ENCODE results near the gene DTHD1. TPM values are rescaled to one million over a fixed set of nuclear protein-coding genes. Genes with fewer than 3 reads are reported as not detected.
A peak's percentile ranks its signal among the peaks of the same experiment; 100 is the strongest.

DTHD1 gene
- 1 to 10 TPM; 1.2 to 1.3 TPM for total RNA-seq

GRCh38 chr4:36281384-36282106 is at the start of gene DTHD1:
TSS of gene DTHD1 (plus strand) at chr4:36281616. CDS start at chr4:36281759, 143 bp downstream.
- peak; percentile 47 for ATAC-seq

GRCh38 chr4:36233567-36234266 is 47.7 kb upstream of the DTHD1 start:
- H3K4me3 Mint-ChIP-seq: no peak overlapping the region
- DNase-seq (no peak), ATAC-seq (peak; percentile 27)
- peaks cover 65% of the 10 kb centered on the region for H3K36me3 Mint-ChIP-seq (ENCODE audit: low read depth)
- peaks cover 26% of the 10 kb centered on the region for H3K9me3 Mint-ChIP-seq
- peak overlapping the region; percentile 10 for H3K27ac Mint-ChIP-seq
- no peaks in the 10 kb centered on the region for H3K27me3 Mint-ChIP-seq
- ChIA-PET POLR2A (interaction anchor here (1.2 to 2.0 kb wide), 2 partner anchors 10 to 32 kb away, joined by 3 to 8 read pairs; partner anchors contain the start of gene ARAP2), CTCF (interaction anchor here (0.9 kb wide), 1 partner anchor 10 kb away, joined by 4 read pairs; no protein-coding TSS in a partner anchor)
- H3K4me1 Mint-ChIP-seq (ENCODE audit: low read depth): peaks cover 84% of the 10 kb centered on the region
- no peak for TF ChIP-seq CTCF (IDR thresholded peaks at IDR 0.05)
- intact Hi-C loops (cut with micrococcal nuclease): no loop called here

More at GRCh38 chr4:36281384-36282106, at the start of gene DTHD1:
- peak within 1 kb of the TSS; percentile 80 for H3K27ac Mint-ChIP-seq
- ChIA-PET CTCF (interaction anchor here (1.1 to 2.1 kb wide), 4 partner anchors 11 to 118 kb away, joined by 3 to 6 read pairs (median 6); no protein-coding TSS in a partner anchor), POLR2A (interaction anchor here (1.0 to 2.2 kb wide), 8 partner anchors 12 to 51 kb away, joined by 3 to 13 read pairs (median 4); partner anchors contain the start of gene ARAP2)
- H3K27me3 Mint-ChIP-seq: no peaks in the 10 kb centered on the region
- H3K36me3 Mint-ChIP-seq (ENCODE audit: low read depth): peaks cover 1% of the 10 kb centered on the region
- DNase-seq: peak; percentile 63
- H3K4me3 Mint-ChIP-seq: peak within 1 kb of the TSS; percentile 54
- TF ChIP-seq CTCF (IDR thresholded peaks at IDR 0.05): no peak
- H3K9me3 Mint-ChIP-seq: no peaks in the 10 kb centered on the region
- intact Hi-C loops (cut with micrococcal nuclease): no loop called here
- H3K4me1 Mint-ChIP-seq (ENCODE audit: low read depth): peaks cover 72% of the 10 kb centered on the region

- Mint-ChIP-seq H3K36me3 (ENCODE audit: low read depth) (peaks cover 76% of the 10 kb centered on the region), H3K4me1 (ENCODE audit: low read depth) (peaks cover 85% of the 10 kb centered on the region), H3K27ac (peak overlapping the region; percentile 11), H3K4me3 (no peak overlapping the region), H3K9me3 (peaks cover 26% of the 10 kb centered on the region), H3K27me3 (no peaks in the 10 kb centered on the region)
- CTCF ChIA-PET: interaction anchor here (1.2 to 1.6 kb wide), 3 partner anchors 9 to 23 kb away, joined by 3 to 5 read pairs (median 4); partner anchors contain the start of gene ARAP2
- POLR2A ChIA-PET: interaction anchor here (1.1 kb wide), 1 partner anchor 10 kb away, joined by 5 read pairs; no protein-coding TSS in a partner anchor
- DNase-seq (no peak), ATAC-seq (peak; percentile 38)
- TF ChIP-seq CTCF (IDR thresholded peaks at IDR 0.05): no peak
- intact Hi-C loops (cut with micrococcal nuclease): no loop called here
These were observed 46.1 kb upstream of the DTHD1 start for GRCh38 chr4:36235306-36235705.

- Mint-ChIP-seq H3K27ac (peak overlapping the region; percentile 35), H3K4me1 (ENCODE audit: low read depth) (peaks cover 85% of the 10 kb centered on the region), H3K27me3 (no peaks in the 10 kb centered on the region), H3K36me3 (ENCODE audit: low read depth) (peaks cover 81% of the 10 kb centered on the region), H3K9me3 (peaks cover 26% of the 10 kb centered on the region), H3K4me3 (no peak overlapping the region)
- no peak for DNase-seq
- no peak for TF ChIP-seq CTCF (IDR thresholded peaks at IDR 0.05)
- peak; percentile 15 for ATAC-seq
- POLR2A ChIA-PET: interaction anchor here (1.1 to 1.4 kb wide), 2 partner anchors 8 to 9 kb away, joined by 4 to 5 read pairs; no protein-coding TSS in a partner anchor
- intact Hi-C loops (cut with micrococcal nuclease): no loop called here
- CTCF ChIA-PET: interaction anchor here (1.2 to 1.6 kb wide), 2 partner anchors 8 to 13 kb away, joined by 4 to 5 read pairs; partner anchors contain the start of gene ARAP2
These were observed 45.3 kb upstream of the DTHD1 start for GRCh38 chr4:36236159-36236558.
